Hepatic stellate cell (primary cell): ENCODE results near the gene CDON.
"Not testable (repeated sequence)": the region's sequence is repeated elsewhere in the genome, so short reads cannot be mapped to it uniquely, and the experiment has no call there.

Experiments used
- DNase-seq: peaks from one replicate; pipeline ENCODE4 v3.0.0; 2011; ENCODE audit warnings: low spot score

Gene CDON

GRCh38 chr11:125922156-125922555, 140.5 kb downstream of the CDON start:
- no peak for DNase-seq

- no peak for DNase-seq
These were observed 141.6 kb downstream of the CDON start for GRCh38 chr11:125921042-125921441.

- DNase-seq = no peak
These were observed 144.4 kb downstream of the CDON start for GRCh38 chr11:125918140-125918840.

GRCh38 chr11:125916683-125917347, 145.9 kb downstream of the CDON start:
- DNase-seq = no peak

GRCh38 chr11:125914601-125915000, 148.1 kb downstream of the CDON start:
- not testable (repeated sequence) for DNase-seq

- DNase-seq = no peak
These were observed 152.3 kb downstream of the CDON start for GRCh38 chr11:125910226-125910849.
